ENCODE results near the gene USP6NL.

The USP6NL gene

GRCh38 chr10:11546581-11546980 is 64.9 kb downstream of the USP6NL start:
- DNase-seq = no peak

- peak; percentile 2 for DNase-seq
Measured at GRCh38 chr10:11541296-11541695, 70.2 kb downstream of the USP6NL start.

- peak; percentile 11 for DNase-seq
Measured at GRCh38 chr10:11539191-11539868, 72.1 kb downstream of the USP6NL start.

- DNase-seq = no peak
Measured at GRCh38 chr10:11538834-11539190, 72.6 kb downstream of the USP6NL start.

- DNase-seq = no peak
Measured at GRCh38 chr10:11536228-11536627, 75.2 kb downstream of the USP6NL start.

GRCh38 chr10:11535346-11535959 is 76.0 kb downstream of the USP6NL start:
- DNase-seq = no peak

- no peak for DNase-seq
Measured at GRCh38 chr10:11533328-11533781, 78.1 kb downstream of the USP6NL start.

GRCh38 chr10:11532306-11532705 is 79.1 kb downstream of the USP6NL start:
- no peak for DNase-seq

GRCh38 chr10:11530806-11531205 is 80.6 kb downstream of the USP6NL start:
- no peak for DNase-seq

- no peak for DNase-seq
Measured at GRCh38 chr10:11529276-11529903, 82.1 kb downstream of the USP6NL start.

- DNase-seq = no peak
Measured at GRCh38 chr10:11528286-11528685, 83.2 kb downstream of the USP6NL start.

GRCh38 chr10:11527691-11528255 is 83.7 kb downstream of the USP6NL start:
- no peak for DNase-seq

GRCh38 chr10:11527068-11527467 is 84.4 kb downstream of the USP6NL start:
- DNase-seq = no peak

GRCh38 chr10:11525503-11525902 is 85.9 kb downstream of the USP6NL start:
- no peak for DNase-seq

GRCh38 chr10:11522821-11523245 is 88.6 kb downstream of the USP6NL start:
- no peak for DNase-seq

- DNase-seq = no peak
Measured at GRCh38 chr10:11521860-11522259, 89.6 kb downstream of the USP6NL start.

GRCh38 chr10:11520892-11521291 is 90.6 kb downstream of the USP6NL start:
- no peak for DNase-seq

- no peak for DNase-seq
Measured at GRCh38 chr10:11517150-11517549, 94.3 kb downstream of the USP6NL start.

GRCh38 chr10:11516431-11516746 is 95.1 kb downstream of the USP6NL start:
- no peak for DNase-seq

GRCh38 chr10:11515596-11516430 is 95.6 kb downstream of the USP6NL start:
- DNase-seq = peak; percentile 39

- no peak for DNase-seq
Measured at GRCh38 chr10:11513727-11514126, 97.7 kb downstream of the USP6NL start.

GRCh38 chr10:11512596-11512995 is 98.9 kb downstream of the USP6NL start:
- DNase-seq = no peak

- DNase-seq = no peak
Measured at GRCh38 chr10:11511321-11511720, 100.1 kb downstream of the USP6NL start.

Data from NCI-H1436 (cell line).